Astrocyte of the spinal cord (primary cell): ENCODE measurements around the gene RC3H2.
A peak's percentile ranks its signal among the peaks of the same experiment; 100 is the strongest.
"Not testable (repeated sequence)": the region's sequence is repeated elsewhere in the genome, so short reads cannot be mapped to it uniquely, and the experiment has no call there.

Experiments
- DNase-seq: peaks from one replicate; pipeline ENCODE4 v3.0.0; 2011; ENCODE audit warnings: low read depth, low spot score
- H3K4me3 ChIP-seq: 2 replicates; pipeline ENCODE4 v1.5.1; 2011; ENCODE audit warnings: low read depth, mild to moderate bottlenecking, low read length, moderate library complexity
- in situ Hi-C: cut with HindIII; loops from 2 replicates; pipeline ENCODE4 v1.10.0; 2017; ENCODE audit warnings: low sequenced_read_pairs
- TF ChIP-seq, protein P1 (sequence below): IDR thresholded peaks from 2 replicates; pipeline ENCODE4 v1.5.1; 2012; ENCODE audit warnings: low read depth, mild to moderate bottlenecking, low read length, inconsistent platforms

The RC3H2 gene

GRCh38 chr9:122866079-122866478 is 39.1 kb downstream of the RC3H2 start:
- no peak for DNase-seq
- in situ Hi-C loops, result no loop called here
- H3K4me3 ChIP-seq, result no peak overlapping the region
- TF ChIP-seq, protein P1, sequence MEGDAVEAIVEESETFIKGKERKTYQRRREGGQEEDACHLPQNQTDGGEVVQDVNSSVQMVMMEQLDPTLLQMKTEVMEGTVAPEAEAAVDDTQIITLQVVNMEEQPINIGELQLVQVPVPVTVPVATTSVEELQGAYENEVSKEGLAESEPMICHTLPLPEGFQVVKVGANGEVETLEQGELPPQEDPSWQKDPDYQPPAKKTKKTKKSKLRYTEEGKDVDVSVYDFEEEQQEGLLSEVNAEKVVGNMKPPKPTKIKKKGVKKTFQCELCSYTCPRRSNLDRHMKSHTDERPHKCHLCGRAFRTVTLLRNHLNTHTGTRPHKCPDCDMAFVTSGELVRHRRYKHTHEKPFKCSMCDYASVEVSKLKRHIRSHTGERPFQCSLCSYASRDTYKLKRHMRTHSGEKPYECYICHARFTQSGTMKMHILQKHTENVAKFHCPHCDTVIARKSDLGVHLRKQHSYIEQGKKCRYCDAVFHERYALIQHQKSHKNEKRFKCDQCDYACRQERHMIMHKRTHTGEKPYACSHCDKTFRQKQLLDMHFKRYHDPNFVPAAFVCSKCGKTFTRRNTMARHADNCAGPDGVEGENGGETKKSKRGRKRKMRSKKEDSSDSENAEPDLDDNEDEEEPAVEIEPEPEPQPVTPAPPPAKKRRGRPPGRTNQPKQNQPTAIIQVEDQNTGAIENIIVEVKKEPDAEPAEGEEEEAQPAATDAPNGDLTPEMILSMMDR, result no peak

DNA sequence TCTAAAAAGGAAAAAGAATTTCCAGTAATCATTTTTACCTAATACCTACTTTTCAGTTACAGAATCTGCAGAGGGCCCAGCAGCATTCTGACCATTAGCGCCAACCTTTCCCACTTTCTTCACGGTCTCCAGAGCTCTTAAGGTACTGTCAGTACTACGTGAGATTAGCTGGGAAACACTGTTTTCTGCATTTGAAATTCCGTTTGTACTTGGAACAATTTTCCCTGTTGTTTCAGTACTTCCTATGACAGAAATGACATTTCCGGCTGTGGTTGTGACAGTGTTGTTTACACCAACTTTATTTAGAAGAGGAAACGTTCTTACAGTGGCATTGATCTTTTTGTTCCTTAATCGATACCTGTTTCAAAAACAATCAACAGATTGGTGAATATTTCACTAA is 39.9 kb downstream of the RC3H2 start:
- in situ Hi-C loops, result no loop called here
- TF ChIP-seq, protein P1, result no peak
- DNase-seq, result no peak
- no peak overlapping the region for H3K4me3 ChIP-seq

- H3K4me3 ChIP-seq, result no peak overlapping the region
- in situ Hi-C loops, result no loop called here
- TF ChIP-seq, protein P1, result no peak
- no peak for DNase-seq
These were observed 41.8 kb downstream of the RC3H2 start for GRCh38 chr9:122863407-122863806.

DNA sequence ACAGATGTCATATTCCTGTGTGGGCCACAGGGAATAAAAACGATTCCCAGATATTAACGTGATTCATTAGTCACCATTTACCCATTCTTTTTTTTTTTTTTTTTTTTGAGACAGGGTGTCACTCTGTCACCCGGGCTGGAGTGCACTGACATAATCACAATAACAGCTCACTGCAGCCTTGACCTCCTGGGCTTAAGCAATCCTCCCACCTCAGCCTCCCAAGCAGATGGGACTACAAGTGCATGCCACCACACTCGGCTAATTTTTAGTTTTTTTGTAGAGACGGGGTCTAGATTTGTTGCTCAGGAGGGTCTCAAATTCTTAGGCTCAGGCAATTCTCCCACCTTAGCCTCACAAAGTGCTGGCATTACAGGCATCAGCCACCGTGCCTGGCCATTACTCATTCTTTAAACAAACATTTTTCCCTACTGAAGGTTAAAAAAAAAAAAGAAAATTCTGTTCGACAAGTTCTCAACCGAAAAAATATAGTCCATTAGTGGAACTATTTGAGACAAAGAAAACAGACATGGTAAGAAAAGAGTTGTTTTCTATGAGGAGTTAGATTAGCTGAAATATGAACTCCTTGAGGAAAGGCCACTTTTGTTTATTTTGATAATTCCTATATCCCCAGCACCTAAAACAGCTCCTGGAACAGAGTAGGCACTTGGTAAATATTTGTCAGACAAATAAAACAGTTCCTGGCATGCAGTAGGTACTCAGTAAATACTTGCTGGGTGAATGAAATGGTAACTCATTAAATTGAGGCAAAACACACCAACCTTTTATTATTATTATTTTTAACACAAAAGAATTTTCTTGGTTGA is 44.6 kb downstream of the RC3H2 start:
- in situ Hi-C loops, result no loop called here
- peak; percentile 5 for DNase-seq
- TF ChIP-seq, protein P1, result no peak
- H3K4me3 ChIP-seq, result no peak overlapping the region

DNA sequence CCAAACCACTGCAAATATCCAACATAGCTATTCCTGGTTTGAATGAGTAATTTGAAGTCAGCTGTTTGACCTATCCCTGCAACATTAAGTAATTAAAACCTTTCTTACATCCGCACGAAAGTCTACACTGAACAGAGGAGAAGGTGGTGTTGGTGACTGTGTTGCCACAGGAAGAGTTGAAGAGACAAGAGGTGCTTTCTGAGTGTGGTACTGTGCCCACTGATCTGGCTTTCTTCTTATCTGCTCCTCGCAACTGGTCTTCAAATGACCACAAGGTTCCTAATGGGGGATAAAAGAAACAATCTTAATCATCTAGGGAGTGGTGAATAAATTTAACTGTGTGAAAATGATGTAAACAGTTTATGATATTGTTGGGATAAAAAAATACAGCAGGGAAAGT is 47.3 kb downstream of the RC3H2 start:
- TF ChIP-seq, protein P1, result no peak
- in situ Hi-C loops, result no loop called here
- no peak for DNase-seq
- no peak overlapping the region for H3K4me3 ChIP-seq

- H3K4me3 ChIP-seq, in situ Hi-C loops, DNase-seq: not testable (repeated sequence)
These were observed 52.9 kb downstream of the RC3H2 start for GRCh38 chr9:122852085-122852786.
